ENCODE data around the gene VPREB1.
"Not testable (repeated sequence)": the region's sequence is repeated elsewhere in the genome, so short reads cannot be mapped to it uniquely, and the experiment has no call there.

Gene VPREB1

GRCh38 chr22:22246706-22247105 is 2.1 kb downstream of the VPREB1 start:
- no peak for DNase-seq

- no peak for DNase-seq
Measured at GRCh38 chr22:22248878-22249277, 4.3 kb downstream of the VPREB1 start.

- DNase-seq = not testable (repeated sequence)
Measured at GRCh38 chr22:22250651-22251050, 6.1 kb downstream of the VPREB1 start.

GRCh38 chr22:22256133-22256532 is 11.5 kb downstream of the VPREB1 start:
- DNase-seq = not testable (repeated sequence)

- DNase-seq = not testable (repeated sequence)
Measured at GRCh38 chr22:22258597-22259415, 14.2 kb downstream of the VPREB1 start.

- not testable (repeated sequence) for DNase-seq
Measured at GRCh38 chr22:22260169-22260568, 15.6 kb downstream of the VPREB1 start.

GRCh38 chr22:22260586-22260985 is 16.0 kb downstream of the VPREB1 start:
- not testable (repeated sequence) for DNase-seq

GRCh38 chr22:22262332-22263074 is 17.9 kb downstream of the VPREB1 start:
- DNase-seq = not testable (repeated sequence)

- DNase-seq = not testable (repeated sequence)
Measured at GRCh38 chr22:22263823-22264222, 19.2 kb downstream of the VPREB1 start.

- DNase-seq = not testable (repeated sequence)
Measured at GRCh38 chr22:22270036-22270676, 25.6 kb downstream of the VPREB1 start.

- not testable (repeated sequence) for DNase-seq
Measured at GRCh38 chr22:22277423-22277822, 32.8 kb downstream of the VPREB1 start.

GRCh38 chr22:22284962-22285756 is 40.6 kb downstream of the VPREB1 start:
- not testable (repeated sequence) for DNase-seq

- DNase-seq = not testable (repeated sequence)
Measured at GRCh38 chr22:22286390-22287105, 42.0 kb downstream of the VPREB1 start.

- not testable (repeated sequence) for DNase-seq
Measured at GRCh38 chr22:22287106-22287626, 42.6 kb downstream of the VPREB1 start.

GRCh38 chr22:22289666-22290065 is 45.1 kb downstream of the VPREB1 start:
- not testable (repeated sequence) for DNase-seq

GRCh38 chr22:22291129-22291806 is 46.7 kb downstream of the VPREB1 start:
- DNase-seq = not testable (repeated sequence)

GRCh38 chr22:22292656-22293055 is 48.1 kb downstream of the VPREB1 start:
- DNase-seq = not testable (repeated sequence)

GRCh38 chr22:22293436-22293835 is 48.9 kb downstream of the VPREB1 start:
- DNase-seq = not testable (repeated sequence)

- DNase-seq = not testable (repeated sequence)
Measured at GRCh38 chr22:22294641-22295040, 50.1 kb downstream of the VPREB1 start.
